Measurements from ENCODE around the gene FAM53B. TPM values are rescaled to one million over a fixed set of nuclear protein-coding genes. Genes with fewer than 3 reads are reported as not detected.

The FAM53B gene
- total RNA-seq, 4 donors from 2014 or later = 72.7 to 92.1 (median 80.5) TPM

DNA sequence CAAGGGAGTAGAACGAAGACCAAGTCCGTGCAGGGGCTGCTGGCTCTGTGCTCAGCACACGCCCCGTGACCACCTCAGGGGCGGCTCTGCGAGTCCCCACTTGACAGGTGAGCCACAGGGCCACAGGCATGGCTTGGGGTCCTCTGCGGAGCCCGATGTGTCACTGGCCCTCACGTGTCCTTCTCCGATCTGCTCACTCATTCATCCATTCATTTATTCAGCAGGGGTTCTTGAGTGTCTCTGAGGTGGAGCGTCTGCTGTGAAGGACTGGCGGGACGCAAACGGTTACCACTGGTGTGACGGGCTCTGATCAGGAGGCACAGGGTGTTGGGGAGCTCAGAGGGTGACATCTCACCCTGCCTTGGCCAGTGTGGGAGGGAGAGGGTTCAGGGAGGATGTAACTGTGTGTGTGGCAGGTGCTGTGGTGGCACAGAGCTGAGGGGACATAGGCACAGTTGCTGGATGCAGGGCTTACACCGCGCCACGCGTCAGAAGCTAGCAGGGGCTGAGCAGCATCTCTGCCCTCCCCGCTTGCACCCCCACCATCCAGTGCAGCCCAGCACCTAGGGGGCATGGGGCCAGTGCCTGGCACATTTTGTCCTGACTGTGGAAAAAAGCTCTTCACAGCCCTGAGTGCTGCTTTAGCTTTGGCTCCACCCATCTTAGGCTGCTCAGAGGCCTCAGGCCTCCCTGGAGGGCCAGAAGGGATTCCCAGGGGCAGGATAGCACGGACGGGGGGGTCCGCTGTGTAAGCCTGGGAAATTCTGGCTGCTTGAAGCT lies 165.8 kb downstream of the FAM53B start:
- Histone ChIP-seq H3K9me3 (peaks cover 0 to 4% (median 0%) of the 10 kb centered on the region in 4 donors), H3K4me1 (no peaks in the 10 kb centered on the region), H3K4me3 (no peak overlapping the region), H3K27ac (no peak overlapping the region), H3K27me3 (no peaks in the 10 kb centered on the region), H3K36me3 (no peaks in the 10 kb centered on the region)
- peak in 1 of 3 donors; percentile 34 for DNase-seq
- TF ChIP-seq, protein P1, sequence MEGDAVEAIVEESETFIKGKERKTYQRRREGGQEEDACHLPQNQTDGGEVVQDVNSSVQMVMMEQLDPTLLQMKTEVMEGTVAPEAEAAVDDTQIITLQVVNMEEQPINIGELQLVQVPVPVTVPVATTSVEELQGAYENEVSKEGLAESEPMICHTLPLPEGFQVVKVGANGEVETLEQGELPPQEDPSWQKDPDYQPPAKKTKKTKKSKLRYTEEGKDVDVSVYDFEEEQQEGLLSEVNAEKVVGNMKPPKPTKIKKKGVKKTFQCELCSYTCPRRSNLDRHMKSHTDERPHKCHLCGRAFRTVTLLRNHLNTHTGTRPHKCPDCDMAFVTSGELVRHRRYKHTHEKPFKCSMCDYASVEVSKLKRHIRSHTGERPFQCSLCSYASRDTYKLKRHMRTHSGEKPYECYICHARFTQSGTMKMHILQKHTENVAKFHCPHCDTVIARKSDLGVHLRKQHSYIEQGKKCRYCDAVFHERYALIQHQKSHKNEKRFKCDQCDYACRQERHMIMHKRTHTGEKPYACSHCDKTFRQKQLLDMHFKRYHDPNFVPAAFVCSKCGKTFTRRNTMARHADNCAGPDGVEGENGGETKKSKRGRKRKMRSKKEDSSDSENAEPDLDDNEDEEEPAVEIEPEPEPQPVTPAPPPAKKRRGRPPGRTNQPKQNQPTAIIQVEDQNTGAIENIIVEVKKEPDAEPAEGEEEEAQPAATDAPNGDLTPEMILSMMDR (IDR thresholded peaks at IDR 0.05) = no peak
- no peak for TF ChIP-seq POLR2A (IDR thresholded peaks at IDR 0.05)

DNA sequence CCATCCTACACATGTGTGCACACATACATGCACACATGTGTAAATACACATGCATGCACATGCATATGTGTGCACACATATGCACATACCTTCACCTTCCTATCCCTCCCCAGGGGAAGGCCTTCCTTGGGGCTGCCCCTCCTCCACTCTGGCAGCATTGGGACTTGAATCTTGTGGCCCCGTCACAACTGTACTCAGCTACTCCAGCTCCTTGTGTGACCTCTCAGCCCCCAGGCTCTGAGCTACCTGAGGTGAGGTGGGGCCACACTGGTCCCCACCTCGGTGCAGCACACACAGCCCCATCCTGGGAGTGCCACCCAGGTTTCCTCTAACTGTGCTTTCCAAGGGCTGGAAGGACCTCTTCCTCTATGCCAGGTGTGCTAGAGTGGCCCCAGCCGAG lies 166.5 kb downstream of the FAM53B start:
- Histone ChIP-seq H3K36me3 (no peaks in the 10 kb centered on the region), H3K4me3 (no peak overlapping the region), H3K27me3 (no peaks in the 10 kb centered on the region), H3K27ac (no peak overlapping the region), H3K9me3 (peaks cover 0 to 4% (median 0%) of the 10 kb centered on the region in 4 donors), H3K4me1 (no peaks in the 10 kb centered on the region)
- no peak for TF ChIP-seq POLR2A (IDR thresholded peaks at IDR 0.05)
- TF ChIP-seq, protein P1 (IDR thresholded peaks at IDR 0.05) = no peak
- peak in 1 of 3 donors; percentile 5 for DNase-seq

DNA sequence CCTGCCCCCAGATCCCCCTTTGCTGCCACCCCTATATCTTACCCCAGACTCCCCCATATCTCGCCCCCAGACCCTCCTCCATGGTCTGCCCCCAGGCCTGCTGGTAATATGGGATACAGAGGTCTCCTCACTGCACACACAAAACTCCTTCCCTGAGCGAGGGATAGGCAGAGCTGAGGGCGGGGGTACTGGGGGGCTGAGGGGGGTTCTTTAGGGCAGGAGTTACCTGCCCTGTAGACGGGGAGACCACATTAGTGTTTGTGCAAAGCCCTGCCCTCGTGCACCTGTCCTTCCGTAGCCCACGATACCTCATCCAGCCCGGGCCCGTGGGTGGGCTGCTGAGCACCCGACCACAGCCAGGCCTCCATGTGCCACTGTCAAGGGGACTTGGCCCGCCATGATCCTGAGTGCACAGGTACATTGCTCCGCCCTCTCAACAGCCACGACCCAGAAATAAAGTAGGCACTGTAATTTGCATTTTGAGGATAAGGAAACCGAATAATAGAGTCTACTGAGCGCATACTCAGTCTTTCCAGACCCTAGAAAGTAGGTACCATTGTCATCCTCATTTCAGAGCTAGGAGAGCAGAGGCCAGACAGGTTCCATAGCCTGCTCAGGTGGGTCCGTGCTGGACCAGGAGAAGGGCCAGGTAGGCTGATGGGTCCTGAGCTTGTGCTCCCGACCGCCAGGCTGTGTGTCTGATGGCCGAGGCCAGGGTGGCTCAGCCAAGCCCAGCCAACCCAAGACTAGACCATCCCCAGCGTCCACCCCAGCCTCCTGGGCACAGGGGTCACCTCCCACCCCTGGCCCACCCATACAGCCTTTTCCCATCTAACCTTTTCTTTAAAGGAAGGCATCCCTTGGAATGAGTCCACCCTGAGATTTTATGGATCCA lies 167.4 kb downstream of the FAM53B start:
- Histone ChIP-seq H3K4me1 (no peaks in the 10 kb centered on the region), H3K9me3 (peaks cover 0 to 4% (median 0%) of the 10 kb centered on the region in 4 donors), H3K27me3 (no peaks in the 10 kb centered on the region), H3K27ac (no peak overlapping the region), H3K36me3 (no peaks in the 10 kb centered on the region), H3K4me3 (no peak overlapping the region)
- TF ChIP-seq, protein P1 (IDR thresholded peaks at IDR 0.05) = no peak
- no peak for TF ChIP-seq POLR2A (IDR thresholded peaks at IDR 0.05)
- DNase-seq = peak in 1 of 3 donors; percentile 33

DNA sequence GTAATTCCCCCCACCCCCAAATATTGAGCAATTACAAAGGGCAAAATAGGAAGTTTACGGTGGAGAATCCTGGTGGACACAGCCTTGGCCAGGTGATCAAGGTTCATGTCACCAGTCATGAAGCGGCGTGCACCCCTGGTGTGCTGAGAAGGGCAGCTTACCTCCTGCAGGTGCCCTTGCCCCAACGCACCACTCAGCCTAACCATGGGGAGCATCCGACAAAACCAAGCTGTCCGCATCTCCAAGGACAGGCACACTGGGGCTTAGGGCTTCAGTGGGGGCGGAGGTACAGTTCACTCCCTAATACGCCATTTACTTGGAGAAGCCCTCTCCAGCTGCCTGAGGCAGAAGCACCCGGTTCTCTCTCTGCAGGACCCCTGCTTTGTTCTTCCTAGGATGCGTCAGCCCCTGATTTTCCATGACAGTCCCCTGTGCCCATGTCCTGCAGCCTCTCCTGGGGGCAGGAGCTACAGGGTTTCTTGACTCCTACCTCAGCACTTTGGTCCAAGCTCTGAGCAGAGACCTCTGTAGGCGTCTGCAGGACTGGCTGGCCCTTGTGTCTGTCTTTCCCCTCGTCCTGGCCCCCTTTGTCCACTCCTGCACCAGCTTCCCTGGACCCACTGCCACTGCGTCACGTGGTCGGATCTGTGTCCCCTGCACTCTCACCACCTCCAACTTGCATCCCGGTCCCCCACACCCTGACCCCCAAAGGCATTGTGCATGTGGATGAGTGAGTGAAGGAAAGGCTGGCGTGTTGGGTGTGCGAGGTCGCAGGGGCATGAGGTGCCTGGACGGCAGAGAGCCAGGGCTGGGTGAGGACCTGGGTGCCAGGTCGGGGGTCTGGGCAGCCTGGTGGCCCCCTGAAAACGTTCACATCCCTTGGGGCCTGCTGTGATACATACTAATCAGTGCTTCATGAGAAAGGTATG lies 168.8 kb downstream of the FAM53B start:
- peaks cover 0 to 4% (median 0%) of the 10 kb centered on the region in 4 donors for H3K9me3 ChIP-seq
- DNase-seq = peak in 1 of 3 donors; percentile 43
- no peaks in the 10 kb centered on the region for H3K4me1 ChIP-seq
- TF ChIP-seq POLR2A (IDR thresholded peaks at IDR 0.05) = no peak
- TF ChIP-seq, protein P1 (IDR thresholded peaks at IDR 0.05) = no peak
- H3K27ac ChIP-seq = no peak overlapping the region
- H3K36me3 ChIP-seq = no peaks in the 10 kb centered on the region
- H3K4me3 ChIP-seq = no peak overlapping the region
- H3K27me3 ChIP-seq = no peaks in the 10 kb centered on the region

Measured in Peyer's patch (tissue), 4 donors.